Hippocampal formation (tissue), 2 donors: Measurements from ENCODE around the gene STX7.

Experiments
- DNase-seq, 2 donors: peaks; one replicate each; lab custom pipeline; 2025; lab: John Stamatoyannopoulos, UW

Gene STX7

DNA sequence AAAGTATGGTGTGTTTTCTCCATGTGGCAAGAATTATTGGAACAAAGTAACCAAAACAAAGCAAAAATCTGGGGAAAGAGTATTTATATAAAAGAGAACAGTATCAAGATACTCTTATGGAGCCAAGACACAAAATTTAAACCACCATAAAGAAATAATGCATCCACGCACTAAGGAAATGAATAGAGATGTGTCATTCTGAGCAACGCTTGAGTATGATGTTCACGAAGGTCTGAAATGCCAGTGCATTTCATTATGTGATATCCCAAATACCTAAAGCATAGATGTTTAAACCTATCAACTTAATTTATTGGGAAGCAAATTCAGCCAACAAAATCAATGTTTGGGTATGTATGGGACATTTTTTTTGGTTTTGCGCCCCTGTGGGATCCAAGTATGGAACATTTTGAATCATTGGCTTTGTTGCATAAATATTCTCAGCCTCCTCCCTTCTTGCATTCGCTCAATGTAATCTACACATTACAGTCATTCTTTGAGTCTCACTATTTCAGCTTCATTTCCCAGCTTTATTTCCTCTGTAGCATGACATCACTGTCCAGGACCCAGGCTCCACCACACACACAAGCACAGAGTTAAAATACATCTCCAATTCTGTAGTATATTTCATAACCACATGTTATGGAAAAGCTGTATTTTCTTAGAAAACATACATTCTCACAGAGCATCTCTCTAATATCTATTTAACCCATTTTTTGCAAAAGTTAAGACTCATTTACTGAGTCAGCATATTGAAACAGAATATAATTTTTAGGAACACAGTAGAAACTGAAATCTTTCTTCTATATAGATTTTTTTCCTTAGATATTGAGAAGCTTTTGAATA is 100.0 kb downstream of the STX7 start:
- no peak for DNase-seq

DNA sequence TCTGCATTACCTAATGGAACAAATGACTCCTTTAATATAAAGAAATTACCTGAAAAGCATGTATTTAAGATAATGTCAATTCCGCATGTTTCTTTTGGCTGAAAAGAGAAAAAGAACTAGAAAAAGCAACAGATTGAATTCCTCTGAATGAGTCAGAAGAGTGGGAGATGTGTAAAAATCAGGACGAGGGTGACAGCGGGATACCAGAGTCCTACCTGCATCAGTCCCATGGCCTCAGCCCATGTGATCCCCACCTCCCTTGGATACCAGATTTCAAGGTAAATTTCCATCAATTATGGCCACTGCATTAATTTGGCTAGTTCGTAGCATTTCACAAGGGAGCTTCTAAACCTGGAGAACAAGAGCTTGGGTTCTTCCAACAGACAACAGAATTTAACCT is 101.6 kb downstream of the STX7 start:
- no peak for DNase-seq

DNA sequence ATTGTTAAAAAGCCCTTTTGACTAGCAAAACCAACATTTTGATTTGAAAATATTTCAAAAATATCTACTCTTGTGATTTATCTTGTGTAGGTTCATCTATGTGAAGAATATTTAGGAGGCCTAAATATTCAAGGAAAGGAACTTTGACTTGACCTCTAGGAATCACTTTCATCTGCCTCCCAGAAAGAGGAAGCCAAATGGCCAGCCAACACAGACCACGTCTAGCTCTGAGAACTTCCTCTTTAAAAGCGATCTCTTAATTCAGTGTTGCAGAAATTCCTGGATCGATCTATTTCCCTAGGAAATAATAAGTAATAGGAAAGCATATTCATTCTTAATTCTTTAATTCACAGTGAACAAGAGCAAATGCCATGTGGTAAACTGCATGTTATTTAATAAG is 102.1 kb downstream of the STX7 start:
- DNase-seq: no peak

DNA sequence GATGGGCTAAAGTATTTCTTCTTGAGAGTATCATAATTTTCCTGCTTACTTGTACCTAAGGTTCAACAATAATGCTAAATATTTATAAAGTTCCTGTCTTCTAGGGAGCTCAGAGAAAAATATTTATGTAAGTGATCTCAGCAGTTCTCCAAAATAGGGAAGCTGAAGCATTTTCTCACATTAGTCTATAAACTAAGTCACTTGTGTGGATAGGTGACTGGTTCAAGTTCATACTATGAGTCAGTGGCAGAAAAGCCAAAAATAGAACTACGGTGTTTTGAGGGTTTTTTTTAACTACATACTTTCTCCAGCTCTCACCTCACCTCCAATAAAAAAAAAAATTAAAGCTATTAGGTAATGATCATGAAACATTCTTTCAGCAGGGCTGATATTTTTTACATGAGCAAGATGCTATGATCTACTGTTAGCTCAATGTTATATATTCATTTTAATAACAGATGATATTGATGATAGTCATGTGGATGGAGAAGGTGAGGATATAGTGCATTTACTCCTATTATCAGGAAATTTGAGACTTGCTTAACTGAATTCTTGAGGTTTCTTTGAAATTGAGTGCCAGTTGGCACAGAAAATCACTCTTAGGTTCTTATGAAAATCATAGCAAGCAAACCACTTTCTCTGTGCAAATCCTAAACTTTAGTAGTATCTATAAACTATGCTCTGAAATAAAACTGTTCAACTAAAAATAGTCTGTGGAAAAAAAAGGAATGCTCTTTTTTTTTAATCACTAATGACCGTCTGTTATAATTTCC is 107.6 kb downstream of the STX7 start:
- DNase-seq: no peak

DNA sequence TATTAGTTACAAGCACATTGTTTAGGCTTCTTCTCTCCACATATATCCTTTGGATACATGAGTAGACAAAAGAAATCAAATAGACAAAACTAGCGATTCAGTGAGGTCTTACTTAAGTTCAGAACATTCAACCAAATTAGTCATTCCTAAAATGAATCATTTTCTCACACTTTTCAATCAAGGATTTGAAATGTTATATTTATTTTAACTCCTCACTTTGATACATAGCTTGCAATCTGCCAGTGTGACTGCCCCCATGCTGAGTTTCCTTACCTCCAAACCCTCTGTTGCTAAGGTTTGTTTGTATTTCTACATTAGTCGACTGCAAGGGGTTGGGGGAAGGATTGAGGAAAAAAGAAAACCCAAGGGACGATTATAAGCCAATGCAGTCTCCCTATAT is 108.2 kb downstream of the STX7 start:
- no peak for DNase-seq

DNA sequence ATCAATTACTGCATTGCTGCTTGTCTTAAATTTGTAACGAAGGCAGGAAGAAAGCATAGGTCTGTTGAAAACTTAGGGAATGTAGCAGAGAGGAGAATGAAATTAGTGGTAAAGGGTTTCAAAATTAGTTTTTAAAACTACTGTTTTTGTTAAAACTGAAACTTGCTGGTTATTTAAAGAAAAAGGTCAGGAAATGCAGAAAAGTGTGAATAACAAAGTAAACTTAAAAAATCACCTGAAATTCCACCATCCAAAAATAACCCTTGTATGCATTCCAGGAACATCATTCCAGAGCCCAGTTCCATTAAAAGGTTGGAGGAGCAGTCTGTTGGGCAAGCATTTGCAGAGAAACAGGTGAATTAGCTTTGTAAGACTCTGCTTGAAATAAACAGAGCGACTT is 108.6 kb downstream of the STX7 start:
- no peak for DNase-seq

DNA sequence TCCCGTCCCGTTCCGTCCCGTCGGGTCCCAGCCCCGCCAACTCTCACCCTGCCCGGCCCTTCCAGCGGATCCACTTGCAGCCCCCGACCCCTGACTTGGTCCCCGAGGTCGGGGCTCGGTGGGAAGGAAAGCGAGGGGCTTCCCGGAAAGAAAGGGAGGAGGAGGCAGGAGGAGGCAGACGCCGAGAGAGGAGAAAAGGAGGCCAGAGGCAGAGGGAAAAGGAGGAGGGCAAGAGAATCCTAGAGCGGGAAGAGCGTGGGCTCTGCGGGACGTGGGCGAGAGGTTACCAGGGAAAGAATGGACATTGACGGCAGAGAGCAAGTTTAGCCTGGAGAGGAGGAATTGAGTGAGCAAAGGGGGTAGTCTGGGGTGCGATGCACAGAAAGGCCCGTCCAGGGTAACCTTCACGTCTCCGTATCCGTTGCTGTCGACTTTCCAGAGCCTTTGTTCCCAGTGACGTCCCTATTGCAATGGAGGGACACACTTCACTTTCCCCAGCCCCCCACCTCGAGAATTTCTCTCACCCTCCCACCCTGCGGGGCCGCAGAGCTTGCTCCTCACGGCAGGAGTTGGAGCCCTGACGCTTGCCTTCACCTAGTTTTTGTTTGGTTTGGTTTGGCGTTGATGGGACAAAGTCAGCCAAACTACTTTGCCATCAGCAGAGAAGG is 111.2 kb downstream of the STX7 start:
- DNase-seq: no peak

DNA sequence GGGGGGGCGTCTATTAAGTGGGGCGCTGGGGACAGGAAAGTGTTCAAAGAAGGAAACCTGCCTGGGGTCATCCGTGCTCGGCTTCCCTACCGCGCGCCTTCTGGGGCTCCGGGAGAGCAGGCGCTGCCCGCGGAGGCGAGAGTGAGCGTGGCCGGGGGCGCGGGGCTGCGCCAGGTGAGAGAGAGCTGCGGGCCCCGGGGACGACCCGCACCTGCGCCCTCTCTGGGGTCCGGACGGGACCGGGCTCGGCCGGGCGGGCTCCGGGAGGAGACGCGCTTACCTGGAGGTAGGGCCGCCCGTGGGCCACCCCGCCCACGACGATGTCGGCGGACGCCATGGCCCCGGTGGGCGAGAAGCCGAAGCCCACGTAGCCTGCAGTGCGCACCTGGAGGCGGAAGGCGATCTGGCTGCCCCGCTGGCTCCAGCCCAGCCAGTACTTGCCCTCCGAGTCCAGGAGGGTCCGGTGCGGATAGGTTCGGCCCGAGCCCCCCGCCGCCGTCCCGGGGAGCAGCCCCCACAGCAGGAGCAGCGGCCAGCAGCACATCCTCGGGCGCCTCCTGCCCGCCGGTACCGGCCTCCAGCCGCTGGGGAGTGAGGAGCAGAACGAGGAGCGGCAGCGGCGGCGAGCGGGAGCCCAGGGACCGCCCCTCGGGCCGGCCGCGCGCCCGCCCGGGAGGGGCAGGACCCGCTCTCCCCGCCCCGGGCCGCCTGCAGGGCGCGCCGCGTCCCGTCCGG is 111.9 kb downstream of the STX7 start, which contains the start of gene MOXD1:
MOXD1 (minus strand) TSS at position 593 of the 735 bp plus-strand sequence; CDS start at position 544, 49 bp downstream.
- peak in 1 of 2 donors; percentile 31 for DNase-seq

DNA sequence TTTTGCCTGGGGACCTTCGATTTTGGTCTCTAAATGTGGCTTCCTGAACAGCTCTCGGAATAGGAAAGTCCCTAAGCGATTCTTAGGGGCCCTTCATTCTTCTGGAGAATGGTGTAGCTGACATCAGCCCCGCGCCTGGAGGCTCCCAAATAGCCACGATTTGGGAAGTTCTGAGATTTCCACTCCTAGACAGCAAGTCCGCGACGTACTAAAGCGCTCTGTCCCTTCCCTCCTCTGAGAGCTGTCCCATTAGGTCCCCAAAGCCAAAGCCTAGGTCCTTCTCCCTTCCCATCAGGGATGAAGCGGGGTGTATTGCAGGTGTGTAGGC is 112.4 kb downstream of the STX7 start:
- DNase-seq: no peak

DNA sequence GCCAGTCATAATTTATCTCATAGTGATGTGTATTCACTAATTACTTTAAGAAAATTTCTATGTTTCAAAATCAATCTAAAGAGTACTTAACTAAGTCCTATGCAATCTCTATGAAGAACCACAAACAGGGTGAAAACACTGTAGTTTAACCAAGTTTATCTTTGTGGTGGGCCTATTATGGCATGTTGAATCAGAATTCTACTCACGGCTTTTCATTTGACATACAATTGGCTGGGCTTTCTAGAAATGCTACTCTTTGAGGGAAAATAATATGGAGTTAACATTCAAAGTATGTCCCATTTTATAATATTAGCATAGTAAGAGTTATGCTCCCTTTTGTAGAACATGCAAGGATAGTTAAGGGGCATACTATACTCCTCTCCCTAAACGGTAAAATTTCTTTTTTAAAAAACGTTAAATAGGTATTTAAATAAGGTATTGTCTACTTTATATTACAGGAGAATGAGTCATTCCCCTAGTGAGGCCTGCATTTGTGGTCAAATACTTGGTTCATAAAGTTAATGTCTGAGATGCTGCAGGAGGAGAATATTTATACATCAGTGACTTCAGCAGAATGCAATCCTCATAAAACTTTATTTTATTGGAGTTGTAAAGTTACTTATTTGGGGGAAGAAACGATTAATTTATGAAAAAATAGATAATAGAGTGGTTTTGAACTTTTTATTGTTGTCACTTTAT is 113.4 kb downstream of the STX7 start:
- no peak for DNase-seq
